ENCODE results near the gene CXorf65.

CXorf65 gene

DNA sequence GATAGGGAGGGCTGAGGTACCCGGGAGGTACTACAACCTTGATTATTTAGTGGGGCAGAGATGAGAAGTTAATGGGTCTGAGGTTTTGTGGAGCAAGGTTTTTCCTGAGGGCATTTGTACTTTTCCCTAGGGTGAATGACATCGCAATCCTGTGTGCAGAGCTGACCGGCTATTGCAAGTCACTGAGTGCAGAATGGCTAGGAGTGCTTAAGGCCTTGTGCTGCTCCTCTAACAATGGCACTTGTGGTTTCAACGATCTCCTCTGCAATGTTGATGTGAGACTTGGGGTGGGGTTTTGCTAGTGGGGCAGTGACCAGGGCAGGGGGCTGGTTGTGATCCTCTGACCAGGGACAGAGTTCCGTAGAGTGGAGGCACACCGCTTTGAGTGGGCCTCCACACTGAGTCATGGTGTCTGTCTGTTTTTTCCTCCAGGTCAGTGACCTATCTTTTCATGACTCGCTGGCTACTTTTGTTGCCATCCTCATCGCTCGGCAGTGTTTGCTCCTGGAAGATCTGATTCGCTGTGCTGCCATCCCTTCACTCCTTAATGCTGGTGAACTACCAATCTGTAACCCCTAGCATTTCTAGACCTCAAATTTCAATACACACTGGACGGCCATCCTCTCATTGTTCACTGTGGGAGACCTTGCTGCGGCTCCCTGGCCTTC lies 21.8 kb upstream of the CXorf65 start:
- H4K8ac ChIP-seq (ENCODE audit: low read depth, low read length): no peak overlapping the region
- peaks cover 11% of the 10 kb centered on the region for H3K36me3 ChIP-seq (ENCODE audit: control insufficient read depth, insufficient read depth, low read length)
- H2BK15ac ChIP-seq (replicated peaks; ENCODE audit: low read depth): no peak overlapping the region
- no peak overlapping the region for H3K27ac ChIP-seq (ENCODE audit: low read depth, low read length)
- no peaks in the 10 kb centered on the region for H3K27me3 ChIP-seq (ENCODE audit: insufficient read depth, low read length, poor library complexity)
- H3K4ac ChIP-seq (ENCODE audit: low read depth, low read length): no peak overlapping the region
- no peak overlapping the region for H2BK120ac ChIP-seq (ENCODE audit: low read depth, low read length)
- no peak overlapping the region for H3K56ac ChIP-seq (ENCODE audit: low read length)
- no peak overlapping the region for H2AK5ac ChIP-seq (ENCODE audit: low read length)
- H3K79me1 ChIP-seq (ENCODE audit: low read length): no peaks in the 10 kb centered on the region
- no peak overlapping the region for H3K18ac ChIP-seq (ENCODE audit: low read length)
- no peak overlapping the region for H3K4me3 ChIP-seq (ENCODE audit: low read length)
- no peak for DNase-seq
- no peak overlapping the region for H3K23ac ChIP-seq (ENCODE audit: low read length)
- no peak overlapping the region for H2BK5ac ChIP-seq (ENCODE audit: low read length)
- H3K9ac ChIP-seq (ENCODE audit: low read length): no peak overlapping the region
- H3K79me2 ChIP-seq (ENCODE audit: control insufficient read depth, insufficient read depth, low read length): no peaks in the 10 kb centered on the region
- WGBS (ENCODE audit: extremely low coverage, insufficient coverage, low lambda C conversion rate): no CpG with 5 or more reads among the region's 12 CpGs
- no peaks in the 10 kb centered on the region for H3K4me1 ChIP-seq (ENCODE audit: control insufficient read depth, low read depth, low read length)
- H3K4me2 ChIP-seq (ENCODE audit: low read length): no peak overlapping the region
- H4K5ac ChIP-seq (ENCODE audit: low read length): no peak overlapping the region

DNA sequence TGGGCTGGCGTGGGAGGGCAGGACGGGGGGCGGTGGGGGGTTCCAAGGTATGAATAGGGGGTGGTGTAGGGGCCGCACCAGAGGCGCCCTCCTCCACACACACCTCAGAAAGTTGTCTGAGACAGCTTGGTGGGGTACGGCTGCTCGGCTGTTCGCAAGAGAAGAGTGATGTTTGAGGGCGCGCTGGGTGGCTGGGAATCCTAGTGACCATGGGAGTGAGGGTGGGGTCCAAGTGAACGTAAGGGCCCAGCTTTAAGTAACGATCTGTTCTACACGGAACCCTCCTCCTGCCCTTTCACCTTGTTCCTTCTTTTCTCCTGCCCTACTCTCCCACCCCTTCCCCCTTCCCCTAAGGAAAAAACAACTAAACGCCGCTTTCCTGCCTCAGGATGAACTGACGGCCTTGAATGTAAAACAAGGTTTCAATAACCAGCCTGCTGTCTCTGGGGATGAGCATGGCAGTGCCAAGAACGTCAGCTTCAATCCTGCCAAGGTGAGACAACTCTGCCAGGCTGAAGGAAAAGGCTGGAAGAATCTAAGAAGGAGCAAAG lies 12.5 kb upstream of the CXorf65 start:
- Histone ChIP-seq H3K56ac (ENCODE audit: low read length) (peak overlapping the region; percentile 82), H2BK15ac (replicated peaks; ENCODE audit: low read depth) (no peak overlapping the region), H3K18ac (ENCODE audit: low read length) (peak overlapping the region; percentile 36), H3K23ac (ENCODE audit: low read length) (no peak overlapping the region), H3K27ac (ENCODE audit: low read depth, low read length) (no peak overlapping the region), H2BK120ac (ENCODE audit: low read depth, low read length) (no peak overlapping the region), H3K4me1 (ENCODE audit: control insufficient read depth, low read depth, low read length) (no peaks in the 10 kb centered on the region), H2BK5ac (ENCODE audit: low read length) (no peak overlapping the region), H3K27me3 (ENCODE audit: insufficient read depth, low read length, poor library complexity) (no peaks in the 10 kb centered on the region), H4K5ac (ENCODE audit: low read length) (no peak overlapping the region), H3K9ac (ENCODE audit: low read length) (peak overlapping the region; percentile 74), H3K36me3 (ENCODE audit: control insufficient read depth, insufficient read depth, low read length) (no peaks in the 10 kb centered on the region), H2AK5ac (ENCODE audit: low read length) (no peak overlapping the region), H3K4me3 (ENCODE audit: low read length) (peak overlapping the region; percentile 40), H3K79me2 (ENCODE audit: control insufficient read depth, insufficient read depth, low read length) (no peaks in the 10 kb centered on the region), H4K8ac (ENCODE audit: low read depth, low read length) (no peak overlapping the region), H3K79me1 (ENCODE audit: low read length) (no peaks in the 10 kb centered on the region), H3K4me2 (ENCODE audit: low read length) (peak overlapping the region; percentile 25), H3K4ac (ENCODE audit: low read depth, low read length) (no peak overlapping the region)
- DNase-seq: no peak
- no CpG with 5 or more reads among the region's 17 CpGs for WGBS (ENCODE audit: extremely low coverage, insufficient coverage, low lambda C conversion rate)

- no peak within 1 kb of the TSS for H4K8ac ChIP-seq (ENCODE audit: low read depth, low read length)
- DNase-seq: peak; percentile 82
- no peaks in the 10 kb centered on the region for H3K4me1 ChIP-seq (ENCODE audit: control insufficient read depth, low read depth, low read length)
- H4K5ac ChIP-seq (ENCODE audit: low read length): no peak within 1 kb of the TSS
- no peak within 1 kb of the TSS for H2BK5ac ChIP-seq (ENCODE audit: low read length)
- peak within 1 kb of the TSS; percentile 34 for H2BK120ac ChIP-seq (ENCODE audit: low read depth, low read length)
- H3K27ac ChIP-seq (ENCODE audit: low read depth, low read length): peak within 1 kb of the TSS; percentile 70
- H3K4me3 ChIP-seq (ENCODE audit: low read length): peak within 1 kb of the TSS; percentile 58
- peak within 1 kb of the TSS; percentile 78 for H3K4ac ChIP-seq (ENCODE audit: low read depth, low read length)
- no peak within 1 kb of the TSS for H2BK15ac ChIP-seq (replicated peaks; ENCODE audit: low read depth)
- H2AK5ac ChIP-seq (ENCODE audit: low read length): no peak within 1 kb of the TSS
- H3K79me2 ChIP-seq (ENCODE audit: control insufficient read depth, insufficient read depth, low read length): no peaks in the 10 kb centered on the region
- H3K27me3 ChIP-seq (ENCODE audit: insufficient read depth, low read length, poor library complexity): no peaks in the 10 kb centered on the region
- H3K56ac ChIP-seq (ENCODE audit: low read length): peak within 1 kb of the TSS; percentile 84
- H3K23ac ChIP-seq (ENCODE audit: low read length): no peak within 1 kb of the TSS
- H3K9ac ChIP-seq (ENCODE audit: low read length): peak within 1 kb of the TSS; percentile 74
- H3K36me3 ChIP-seq (ENCODE audit: control insufficient read depth, insufficient read depth, low read length): no peaks in the 10 kb centered on the region
- no peaks in the 10 kb centered on the region for H3K79me1 ChIP-seq (ENCODE audit: low read length)
- peak within 1 kb of the TSS; percentile 46 for H3K4me2 ChIP-seq (ENCODE audit: low read length)
- WGBS (ENCODE audit: extremely low coverage, insufficient coverage, low lambda C conversion rate): no CpG with 5 or more reads among the region's 56 CpGs
- peak within 1 kb of the TSS; percentile 70 for H3K18ac ChIP-seq (ENCODE audit: low read length)
Measured at GRCh38 chrX:71118032-71118984, 11.8 kb upstream of the CXorf65 start, which contains the start of gene MED12. Gene MED12, plus strand, starts transcription at chrX:71118596. Its CDS starts 159 bp downstream, at chrX:71118755.

DNA sequence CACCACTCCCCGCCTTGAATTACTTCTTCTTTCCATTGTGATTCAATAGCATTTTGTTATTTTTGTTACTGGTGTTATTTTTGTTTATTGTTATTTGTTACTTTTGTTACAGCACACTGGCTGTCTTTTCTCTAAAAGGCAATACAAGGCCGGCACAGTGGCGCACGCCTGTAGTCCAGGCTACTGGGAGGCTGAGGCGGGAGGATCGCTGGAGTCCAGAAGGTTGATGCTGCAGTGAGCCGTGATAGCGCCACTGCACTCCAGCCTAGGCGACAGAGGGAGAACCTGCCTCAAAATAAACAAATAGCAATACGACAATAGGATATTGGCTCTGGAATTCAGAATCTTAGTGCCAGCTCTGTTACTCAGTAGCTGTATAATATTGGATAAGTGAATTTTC lies 10.8 kb upstream of the CXorf65 start:
- Histone ChIP-seq H2BK15ac (replicated peaks; ENCODE audit: low read depth) (no peak overlapping the region), H3K4ac (ENCODE audit: low read depth, low read length) (no peak overlapping the region), H4K5ac (ENCODE audit: low read length) (no peak overlapping the region), H3K4me2 (ENCODE audit: low read length) (no peak overlapping the region), H3K79me2 (ENCODE audit: control insufficient read depth, insufficient read depth, low read length) (no peaks in the 10 kb centered on the region), H2BK5ac (ENCODE audit: low read length) (no peak overlapping the region), H3K4me3 (ENCODE audit: low read length) (no peak overlapping the region), H3K56ac (ENCODE audit: low read length) (peak overlapping the region; percentile 49), H3K18ac (ENCODE audit: low read length) (no peak overlapping the region), H4K8ac (ENCODE audit: low read depth, low read length) (no peak overlapping the region), H3K36me3 (ENCODE audit: control insufficient read depth, insufficient read depth, low read length) (no peaks in the 10 kb centered on the region), H3K23ac (ENCODE audit: low read length) (no peak overlapping the region), H3K27me3 (ENCODE audit: insufficient read depth, low read length, poor library complexity) (no peaks in the 10 kb centered on the region), H3K9ac (ENCODE audit: low read length) (no peak overlapping the region), H2BK120ac (ENCODE audit: low read depth, low read length) (no peak overlapping the region), H3K4me1 (ENCODE audit: control insufficient read depth, low read depth, low read length) (no peaks in the 10 kb centered on the region), H2AK5ac (ENCODE audit: low read length) (no peak overlapping the region), H3K79me1 (ENCODE audit: low read length) (no peaks in the 10 kb centered on the region), H3K27ac (ENCODE audit: low read depth, low read length) (no peak overlapping the region)
- DNase-seq: no peak
- no CpG with 5 or more reads among the region's 10 CpGs for WGBS (ENCODE audit: extremely low coverage, insufficient coverage, low lambda C conversion rate)

DNA sequence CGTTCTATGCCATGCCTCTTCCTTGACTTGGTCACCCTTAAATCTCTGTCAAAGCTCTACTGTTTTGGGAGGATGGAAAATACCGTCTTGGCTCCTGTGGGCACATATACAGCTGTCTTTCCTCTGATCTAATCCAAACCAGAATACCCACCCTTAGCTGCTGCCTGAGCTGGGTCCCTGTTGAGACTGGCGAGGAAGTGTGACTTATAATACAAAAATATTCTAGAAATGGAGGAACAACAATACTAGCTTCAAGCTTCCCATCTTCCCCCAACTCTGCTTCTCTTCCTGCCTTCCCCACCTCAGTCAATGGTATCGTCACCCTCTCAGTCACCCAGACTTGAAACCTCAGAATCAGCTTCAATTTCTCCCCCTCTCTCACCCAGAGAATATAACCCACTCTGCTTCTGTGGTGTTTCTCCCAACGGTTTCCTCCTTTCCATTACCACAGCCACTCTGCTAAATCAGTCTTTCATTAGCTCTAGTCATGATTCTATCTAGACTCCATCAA lies 5.4 kb upstream of the CXorf65 start:
- Histone ChIP-seq H3K27me3 (ENCODE audit: insufficient read depth, low read length, poor library complexity) (no peaks in the 10 kb centered on the region), H2BK15ac (replicated peaks; ENCODE audit: low read depth) (no peak overlapping the region), H3K4me3 (ENCODE audit: low read length) (no peak overlapping the region), H2BK120ac (ENCODE audit: low read depth, low read length) (no peak overlapping the region), H2AK5ac (ENCODE audit: low read length) (no peak overlapping the region), H4K8ac (ENCODE audit: low read depth, low read length) (no peak overlapping the region), H3K9ac (ENCODE audit: low read length) (no peak overlapping the region), H3K23ac (ENCODE audit: low read length) (no peak overlapping the region), H3K18ac (ENCODE audit: low read length) (no peak overlapping the region), H3K4me1 (ENCODE audit: control insufficient read depth, low read depth, low read length) (no peaks in the 10 kb centered on the region), H3K4ac (ENCODE audit: low read depth, low read length) (no peak overlapping the region), H4K5ac (ENCODE audit: low read length) (no peak overlapping the region), H3K79me1 (ENCODE audit: low read length) (no peaks in the 10 kb centered on the region), H3K36me3 (ENCODE audit: control insufficient read depth, insufficient read depth, low read length) (no peaks in the 10 kb centered on the region), H3K56ac (ENCODE audit: low read length) (no peak overlapping the region), H3K27ac (ENCODE audit: low read depth, low read length) (no peak overlapping the region), H3K79me2 (ENCODE audit: control insufficient read depth, insufficient read depth, low read length) (no peaks in the 10 kb centered on the region), H2BK5ac (ENCODE audit: low read length) (no peak overlapping the region), H3K4me2 (ENCODE audit: low read length) (no peak overlapping the region)
- WGBS (ENCODE audit: extremely low coverage, insufficient coverage, low lambda C conversion rate): no CpG with 5 or more reads among the region's 5 CpGs
- no peak for DNase-seq
